HCT116 (cell line): ENCODE measurements around the gene ST3GAL5. TPM values are rescaled to one million over a fixed set of nuclear protein-coding genes. Genes with fewer than 3 reads are reported as not detected.
A peak's percentile ranks its signal among the peaks of the same experiment; 100 is the strongest.

Experiments used
- ATAC-seq: fragments of 200-7000 bp; cut with Tn5 transposase; 2 replicates; pipeline ENCODE4 v1.9.1; 2020; ENCODE audit warnings: mild to moderate bottlenecking, moderate library complexity
- BruUV-seq: library from RNA; stranded (reverse); fragments of 400-500 nt; replicated peaks from 2 replicates; lab custom pipeline; 2021; lab: Mats Ljungman, UMichigan
- CTCF ChIA-PET: fragments of 300-600 bp; sonication (Branson Sonifier 250); formaldehyde crosslinking; loops from one replicate; lab custom pipeline; 2021; ENCODE audit warnings: antibody characterized with exemption; lab: Charles Lee
- POLR2A ChIA-PET: fragments of 300-600, 350-600 bp; sonication (Branson Sonifier 250); formaldehyde crosslinking; loops from one replicate; lab custom pipeline; 2021; ENCODE audit warnings: antibody characterized with exemption; lab: Charles Lee
- RAD21 ChIA-PET, 2 experiments: fragments of 300-600 bp; sonication (Branson Sonifier 250); formaldehyde crosslinking; loops; one replicate each; lab custom pipeline; 2023; ENCODE audit warnings: low total read pairs in 2 of 2; ENCODE audit not compliant: uncharacterized antibody in 2 of 2, unreplicated experiment in 2 of 2, low non-redundant PET in 1 of 2; lab: Charles Lee
- DNase-seq: peaks from one replicate; pipeline ENCODE4 v3.0.0-alpha.2; 2010; ENCODE audit warnings: low read depth, low spot score
- H2AFZ ChIP-seq: fragments of 200-600 bp; shearing (Covaris generic), sonication (generic); 2 replicates; pipeline ENCODE4 v1.6.1; 2017; ENCODE audit warnings: low read depth, mixed run types, mixed read lengths, antibody characterized with exemption, low read length; ENCODE audit not compliant: poor library complexity, severe bottlenecking
- H3K27ac ChIP-seq: 2 replicates; pipeline ENCODE4 v1.5.1; 2012; ENCODE audit warnings: low read depth, low read length
- H3K27me3 ChIP-seq: fragments of 200-600 bp; sonication (generic); 2 replicates; pipeline ENCODE4 v1.6.1; 2016; ENCODE audit warnings: mixed run types, low read length, mixed read lengths; ENCODE audit not compliant: insufficient read depth
- H3K36me3 ChIP-seq, 2 experiments: fragments of 200-500 bp in 1 of 2; fragments of 200-600 bp in 1 of 2; sonication (Bioruptor generic) in 1 of 2; sonication (generic) in 1 of 2; 2 replicates each; pipeline versions ENCODE4 v1.5.1 to v1.6.1; 2014 to 2016; ENCODE audit warnings: low read length in 2 of 2, inconsistent platforms in 1 of 2, mixed read lengths in 1 of 2, mixed run types in 1 of 2; ENCODE audit not compliant: insufficient read depth in 2 of 2, control insufficient read depth in 1 of 2
- H3K4me1 ChIP-seq, 2 experiments: fragments of 200-600 bp in 1 of 2; sonication (generic) in 1 of 2; 2 replicates each; pipeline versions ENCODE4 v1.5.1 to v1.6.1; 2012 to 2017; ENCODE audit warnings: low read length in 2 of 2, inconsistent platforms in 1 of 2, mild to moderate bottlenecking in 1 of 2, mixed read lengths in 1 of 2, mixed run types in 1 of 2, moderate library complexity in 1 of 2; ENCODE audit not compliant: insufficient read depth in 2 of 2, control insufficient read depth in 1 of 2
- H3K4me2 ChIP-seq: fragments of 200-600 bp; sonication (generic); 2 replicates; pipeline ENCODE4 v1.6.1; 2017; ENCODE audit warnings: mixed run types, low read length, mixed read lengths
- H3K4me3 ChIP-seq, 2 experiments: fragments of 200-600 bp in 1 of 2; sonication (generic) in 1 of 2; replicated peaks in 1 of 2; 2 replicates each; pipeline ENCODE4 v1.5.1; 2011 to 2016; ENCODE audit warnings: low read length in 2 of 2, control low read depth in 1 of 2, low read depth in 1 of 2, mild to moderate bottlenecking in 1 of 2, mixed read lengths in 1 of 2, mixed run types in 1 of 2
- H3K79me2 ChIP-seq: fragments of 200-600 bp; sonication (generic); 2 replicates; pipeline ENCODE4 v1.6.1; 2017; ENCODE audit warnings: mild to moderate bottlenecking, mixed run types, low read length, moderate library complexity, mixed read lengths; ENCODE audit not compliant: insufficient read depth
- H3K9ac ChIP-seq: fragments of 200-600 bp; sonication (generic); 2 replicates; pipeline ENCODE4 v1.6.1; 2016; ENCODE audit warnings: low read length, mixed read lengths
- H3K9me2 ChIP-seq: fragments of 200-600 bp; sonication (generic), shearing (Covaris generic); 2 replicates; pipeline ENCODE4 v1.6.1; 2017; ENCODE audit warnings: mixed run types, mild to moderate bottlenecking, moderate library complexity; ENCODE audit not compliant: insufficient read depth
- H3K9me3 ChIP-seq, 2 experiments: fragments of 200-500 bp in 1 of 2; fragments of 200-600 bp in 1 of 2; sonication (Bioruptor generic) in 1 of 2; sonication (generic) in 1 of 2; 2 replicates each; pipeline ENCODE4 v1.6.1; 2014 to 2017; ENCODE audit warnings: low read length in 2 of 2, mixed read lengths in 2 of 2, inconsistent platforms in 1 of 2, low read depth in 1 of 2, mild to moderate bottlenecking in 1 of 2, mixed run types in 1 of 2, moderate library complexity in 1 of 2; ENCODE audit not compliant: control insufficient read depth in 1 of 2, insufficient read depth in 1 of 2
- H4K20me1 ChIP-seq: fragments of 200-600 bp; sonication (generic), shearing (Covaris generic); 2 replicates; pipeline ENCODE4 v1.6.1; 2017; ENCODE audit warnings: mixed run types, mild to moderate bottlenecking, moderate library complexity; ENCODE audit not compliant: insufficient read depth
- CBX3 ChIP-seq: IDR thresholded peaks from 2 replicates; pipeline ENCODE4 v1.6.1; 2012; ENCODE audit warnings: low read depth
- CEBPB ChIP-seq: IDR thresholded peaks from 2 replicates; pipeline ENCODE4 v1.6.1; 2012; ENCODE audit warnings: low read depth
- EGR1 ChIP-seq: IDR thresholded peaks from 2 replicates; pipeline ENCODE4 v1.6.1; 2012; ENCODE audit warnings: low read depth
- EZH2 ChIP-seq: fragments of 200-600 bp; sonication (generic); IDR thresholded peaks from 2 replicates; pipeline ENCODE4 v1.6.1; 2017; ENCODE audit warnings: antibody characterized with exemption, mixed run types
- EZH2phosphoT487 ChIP-seq: fragments of 200-600 bp; IDR thresholded peaks from 2 replicates; pipeline ENCODE4 v1.6.1; 2018; ENCODE audit warnings: antibody characterized with exemption, borderline replicate concordance
- FOSL1 ChIP-seq: IDR thresholded peaks from 2 replicates; pipeline ENCODE4 v1.6.1; 2012; ENCODE audit warnings: low read depth
- RAD21 ChIP-seq: IDR thresholded peaks from 2 replicates; pipeline ENCODE4 v1.6.1; 2012; ENCODE audit warnings: low read depth, mild to moderate bottlenecking
- SIN3A ChIP-seq: IDR thresholded peaks from 2 replicates; pipeline ENCODE4 v1.6.1; 2012; ENCODE audit warnings: low read depth
- SP1 ChIP-seq: IDR thresholded peaks from 2 replicates; pipeline ENCODE4 v1.6.1; 2012; ENCODE audit warnings: low read depth
- TCF7L2 ChIP-seq: IDR thresholded peaks from 2 replicates; pipeline ENCODE4 v1.7.0; 2011; ENCODE audit warnings: borderline replicate concordance, inconsistent platforms; ENCODE audit not compliant: insufficient read depth, insufficient read length; ENCODE audit errors: extremely low read depth
- YY1 ChIP-seq: IDR thresholded peaks from 2 replicates; pipeline ENCODE4 v1.6.1; 2011; ENCODE audit warnings: low read length, low read depth, moderate library complexity, mild to moderate bottlenecking; ENCODE audit not compliant: insufficient replicate concordance; ENCODE audit errors: extremely low read depth
- ZBTB33 ChIP-seq: IDR thresholded peaks from 2 replicates; pipeline ENCODE4 v1.6.1; 2011; ENCODE audit warnings: mild to moderate bottlenecking, low read length, moderate library complexity; ENCODE audit not compliant: insufficient replicate concordance; ENCODE audit errors: extremely low read depth
- ZFX ChIP-seq: fragments of 450-650 bp; IDR thresholded peaks from 2 replicates; pipeline ENCODE4 v1.6.1; 2017
- ZNF274 ChIP-seq: fragments of 200-500 bp; sonication (Bioruptor generic); IDR thresholded peaks from 2 replicates; pipeline ENCODE4 v1.6.1; 2014; ENCODE audit warnings: mild to moderate bottlenecking, low read depth, low read length, inconsistent platforms
- intact Hi-C: fragments of 100-400 bp; cut with micrococcal nuclease; formaldehyde crosslinking; loops from 2 replicates; pipeline ENCODE4 v1.10.0; 2022
- total RNA-seq: library from RNA; stranded (reverse); gene quantifications from one replicate; pipeline ENCODE4 v1.2.1, GENCODE V29; 2021; ENCODE audit not compliant: unreplicated experiment
- TF ChIP-seq, protein P1 (sequence below): IDR thresholded peaks from 2 replicates; pipeline ENCODE4 v1.6.1; 2012; ENCODE audit warnings: low read depth
- TF ChIP-seq, protein P2 (sequence below): IDR thresholded peaks from 2 replicates; pipeline ENCODE4 v1.6.1; 2012
- TF ChIP-seq, protein P3 (sequence below): IDR thresholded peaks from 2 replicates; pipeline ENCODE4 v1.6.1; 2012

The ST3GAL5 gene
- total RNA-seq, 1 experiment from 2014 or later = 14.8 TPM

DNA sequence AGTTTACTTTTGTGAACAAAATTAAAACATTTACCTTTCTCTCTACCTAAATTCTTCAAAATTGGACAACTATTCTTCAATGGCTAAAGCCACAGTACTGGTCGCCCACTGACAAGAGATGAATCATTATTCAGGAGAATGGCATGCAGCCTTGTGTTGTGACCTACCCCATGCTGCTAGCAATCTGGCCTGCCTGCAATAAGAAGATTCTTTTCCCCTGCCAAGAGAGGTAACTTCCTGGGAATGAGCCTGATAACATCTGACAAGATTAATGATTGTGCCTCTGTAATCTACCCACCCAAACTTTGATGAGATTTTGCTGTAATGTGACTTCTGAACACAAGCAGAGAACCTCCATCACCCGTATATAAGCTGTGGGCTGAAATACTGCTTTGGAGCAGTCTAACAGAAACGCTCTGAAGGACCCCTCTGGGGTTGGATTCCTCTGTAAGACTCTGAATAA lies 47.0 kb upstream of the ST3GAL5 start (continued):
- TF ChIP-seq, protein P1, sequence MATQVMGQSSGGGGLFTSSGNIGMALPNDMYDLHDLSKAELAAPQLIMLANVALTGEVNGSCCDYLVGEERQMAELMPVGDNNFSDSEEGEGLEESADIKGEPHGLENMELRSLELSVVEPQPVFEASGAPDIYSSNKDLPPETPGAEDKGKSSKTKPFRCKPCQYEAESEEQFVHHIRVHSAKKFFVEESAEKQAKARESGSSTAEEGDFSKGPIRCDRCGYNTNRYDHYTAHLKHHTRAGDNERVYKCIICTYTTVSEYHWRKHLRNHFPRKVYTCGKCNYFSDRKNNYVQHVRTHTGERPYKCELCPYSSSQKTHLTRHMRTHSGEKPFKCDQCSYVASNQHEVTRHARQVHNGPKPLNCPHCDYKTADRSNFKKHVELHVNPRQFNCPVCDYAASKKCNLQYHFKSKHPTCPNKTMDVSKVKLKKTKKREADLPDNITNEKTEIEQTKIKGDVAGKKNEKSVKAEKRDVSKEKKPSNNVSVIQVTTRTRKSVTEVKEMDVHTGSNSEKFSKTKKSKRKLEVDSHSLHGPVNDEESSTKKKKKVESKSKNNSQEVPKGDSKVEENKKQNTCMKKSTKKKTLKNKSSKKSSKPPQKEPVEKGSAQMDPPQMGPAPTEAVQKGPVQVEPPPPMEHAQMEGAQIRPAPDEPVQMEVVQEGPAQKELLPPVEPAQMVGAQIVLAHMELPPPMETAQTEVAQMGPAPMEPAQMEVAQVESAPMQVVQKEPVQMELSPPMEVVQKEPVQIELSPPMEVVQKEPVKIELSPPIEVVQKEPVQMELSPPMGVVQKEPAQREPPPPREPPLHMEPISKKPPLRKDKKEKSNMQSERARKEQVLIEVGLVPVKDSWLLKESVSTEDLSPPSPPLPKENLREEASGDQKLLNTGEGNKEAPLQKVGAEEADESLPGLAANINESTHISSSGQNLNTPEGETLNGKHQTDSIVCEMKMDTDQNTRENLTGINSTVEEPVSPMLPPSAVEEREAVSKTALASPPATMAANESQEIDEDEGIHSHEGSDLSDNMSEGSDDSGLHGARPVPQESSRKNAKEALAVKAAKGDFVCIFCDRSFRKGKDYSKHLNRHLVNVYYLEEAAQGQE = no peak
- TF ChIP-seq, protein P2, sequence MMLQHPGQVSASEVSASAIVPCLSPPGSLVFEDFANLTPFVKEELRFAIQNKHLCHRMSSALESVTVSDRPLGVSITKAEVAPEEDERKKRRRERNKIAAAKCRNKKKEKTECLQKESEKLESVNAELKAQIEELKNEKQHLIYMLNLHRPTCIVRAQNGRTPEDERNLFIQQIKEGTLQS = no peak
- TF ChIP-seq CEBPB (peak; percentile 57; the same call in 1 of the 2 replicates), FOSL1 (peak; percentile 71)

DNA sequence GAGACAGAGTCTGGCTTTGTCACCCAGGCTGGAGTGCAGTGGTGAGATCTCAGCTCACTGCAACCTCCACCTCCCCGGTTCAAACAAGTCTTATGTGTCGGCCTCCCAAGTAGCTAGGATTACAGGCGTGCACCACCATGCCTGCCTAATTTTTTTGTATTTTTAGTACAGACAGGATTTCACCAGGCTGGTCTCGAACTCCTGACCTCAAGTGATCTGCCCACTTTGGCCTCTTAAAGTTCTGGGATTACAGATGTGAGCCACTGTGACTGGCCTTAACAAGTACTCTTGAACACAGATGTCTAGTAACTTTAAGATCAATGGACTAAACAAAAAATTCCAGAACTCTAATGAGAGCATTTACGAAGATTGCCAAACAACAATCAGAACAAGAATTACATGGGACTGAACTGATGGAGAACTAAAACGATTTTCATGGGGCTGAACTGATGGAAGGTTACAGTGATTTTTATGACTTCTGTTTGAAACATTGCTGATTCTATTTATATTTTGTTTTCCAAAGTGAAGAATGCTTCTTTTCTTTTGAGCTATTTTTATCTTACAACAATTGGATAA lies 46.5 kb upstream of the ST3GAL5 start:
- peak overlapping the region; percentile 39 for H2AFZ ChIP-seq
- H4K20me1 ChIP-seq = no peaks in the 10 kb centered on the region
- H3K4me3 ChIP-seq = peak overlapping the region in 1 of 2 experiments; percentile 45; a peak in 1 of 4 replicates
- H3K27me3 ChIP-seq = no peaks in the 10 kb centered on the region
- DNase-seq = no peak
- no peak for ATAC-seq
- H3K4me2 ChIP-seq = peak overlapping the region; percentile 76
- no peaks in the 10 kb centered on the region for H3K36me3 ChIP-seq
- no peaks in the 10 kb centered on the region; a peak in 1 of 4 replicates for H3K9me3 ChIP-seq
- CTCF ChIA-PET = no interaction called here
- H3K9ac ChIP-seq = no peak overlapping the region
- peaks cover 40 to 46% of the 10 kb centered on the region in 2 experiments for H3K4me1 ChIP-seq
- BruUV-seq = no TSS peak
- intact Hi-C loops = loop anchor here (5.0 kb wide), 1 partner anchor 323 kb away; the partner anchor contains the start of gene C2orf68
- RAD21 ChIA-PET = no interaction called here
- no peaks in the 10 kb centered on the region for H3K9me2 ChIP-seq
- POLR2A ChIA-PET = no interaction called here
- peak overlapping the region; percentile 70 for H3K27ac ChIP-seq
- no peaks in the 10 kb centered on the region for H3K79me2 ChIP-seq
- TF ChIP-seq TCF7L2 (no peak), EZH2phosphoT487 (no peak), ZNF274 (no peak), SP1 (no peak), SIN3A (no peak), ZBTB33 (no peak), EGR1 (no peak), EZH2 (no peak), YY1 (no peak), ZFX (no peak), RAD21 (no peak), CBX3 (no peak)
- TF ChIP-seq, protein P3, sequence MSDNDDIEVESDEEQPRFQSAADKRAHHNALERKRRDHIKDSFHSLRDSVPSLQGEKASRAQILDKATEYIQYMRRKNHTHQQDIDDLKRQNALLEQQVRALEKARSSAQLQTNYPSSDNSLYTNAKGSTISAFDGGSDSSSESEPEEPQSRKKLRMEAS = no peak
- TF ChIP-seq, protein P2 = no peak
